Neural cell (in vitro differentiated cells): ENCODE data around the gene TCF12. TPM values are rescaled to one million over a fixed set of nuclear protein-coding genes. Genes with fewer than 3 reads are reported as not detected.

Experiments used
- H2AFZ ChIP-seq: fragments of 200-600, 300-800 bp; sonication (generic), shearing (Covaris generic); 2 replicates; pipeline ENCODE4 v1.6.0; 2014; ENCODE audit warnings: low read depth, mild to moderate bottlenecking, antibody characterized with exemption, low read length, moderate library complexity
- H3F3A ChIP-seq: fragments of 200-600 bp; shearing (Covaris generic); 2 replicates; pipeline ENCODE4 v1.6.1; 2016; ENCODE audit warnings: mild to moderate bottlenecking, moderate library complexity, mixed read lengths, antibody characterized with exemption, low read length; ENCODE audit not compliant: insufficient read depth, poor library complexity, severe bottlenecking
- H3K27ac ChIP-seq: fragments of 200-600, 300-800 bp; sonication (generic), shearing (Covaris generic); 2 replicates; pipeline ENCODE4 v1.5.1; 2014; ENCODE audit warnings: mild to moderate bottlenecking, low read length, moderate library complexity
- H3K27me3 ChIP-seq: fragments of 300-800, 200-600 bp; sonication (generic), shearing (Covaris generic); 2 replicates; pipeline ENCODE4 v1.6.0; 2014; ENCODE audit warnings: mild to moderate bottlenecking, low read depth, low read length, moderate library complexity; ENCODE audit not compliant: insufficient read depth
- H3K36me3 ChIP-seq: fragments of 300-800, 200-600 bp; sonication (generic), shearing (Covaris generic); 2 replicates; pipeline ENCODE4 v1.5.1; 2014; ENCODE audit warnings: mild to moderate bottlenecking, antibody characterized with exemption, low read length, moderate library complexity; ENCODE audit not compliant: insufficient read depth
- H3K4me2 ChIP-seq: fragments of 300-800, 200-600 bp; sonication (generic), shearing (Covaris generic); 2 replicates; pipeline ENCODE4 v1.6.0; 2014; ENCODE audit warnings: mild to moderate bottlenecking, low read length
- H3K4me3 ChIP-seq: fragments of 300-800, 200-600 bp; sonication (generic), shearing (Covaris generic); 2 replicates; pipeline ENCODE4 v1.5.1; 2014; ENCODE audit warnings: mild to moderate bottlenecking, low read length, moderate library complexity
- H3K79me2 ChIP-seq: fragments of 200-600 bp; shearing (Covaris generic); replicated peaks from 2 replicates; pipeline ENCODE4 v1.6.0; 2014; ENCODE audit warnings: mild to moderate bottlenecking, low read length, moderate library complexity; ENCODE audit not compliant: insufficient read depth
- H3K9ac ChIP-seq: fragments of 300-800, 200-600 bp; sonication (generic), shearing (Covaris generic); 2 replicates; pipeline ENCODE4 v1.6.1; 2016; ENCODE audit warnings: mild to moderate bottlenecking, low read length, mixed read lengths
- H3K9me2 ChIP-seq: fragments of 200-600 bp; shearing (Covaris generic); 2 replicates; pipeline ENCODE4 v1.6.1; 2016; ENCODE audit warnings: mild to moderate bottlenecking, low read length, mixed read lengths; ENCODE audit not compliant: insufficient read depth
- H3K9me3 ChIP-seq: fragments of 200-600, 300-800 bp; sonication (generic), shearing (Covaris generic); 2 replicates; pipeline ENCODE4 v1.6.1; 2016; ENCODE audit warnings: mild to moderate bottlenecking, mixed run types, low read length, moderate library complexity, mixed read lengths
- H4K20me1 ChIP-seq: fragments of 200-600 bp; shearing (Covaris generic); 2 replicates; pipeline ENCODE4 v1.6.1; 2016; ENCODE audit warnings: mild to moderate bottlenecking, mixed run types; ENCODE audit not compliant: insufficient read depth
- EP300 ChIP-seq: fragments of 450-650 bp; conservative IDR thresholded peaks from 2 replicates; pipeline ENCODE4 v1.6.1; 2014; ENCODE audit warnings: antibody characterized with exemption, mild to moderate bottlenecking, moderate library complexity; ENCODE audit not compliant: poor library complexity, severe bottlenecking
- EZH2 ChIP-seq: fragments of 200-600, 300-800 bp; shearing (Covaris generic), sonication (generic); IDR thresholded peaks from 2 replicates; pipeline ENCODE4 v1.6.1; 2014; ENCODE audit warnings: antibody characterized with exemption, low read length, borderline replicate concordance, mild to moderate bottlenecking; ENCODE audit not compliant: insufficient read depth, poor library complexity, severe bottlenecking
- MXI1 ChIP-seq: fragments of 450-650 bp; conservative IDR thresholded peaks from 2 replicates; pipeline ENCODE4 v1.6.1; 2014; ENCODE audit warnings: antibody characterized with exemption, mild to moderate bottlenecking; ENCODE audit not compliant: poor library complexity, severe bottlenecking
- POLR2AphosphoS5 ChIP-seq: IDR thresholded peaks from 2 replicates; pipeline ENCODE4 v1.6.1; 2012
- RAD21 ChIP-seq: fragments of 450-650 bp; conservative IDR thresholded peaks from 2 replicates; pipeline ENCODE4 v1.6.1; 2014; ENCODE audit warnings: antibody characterized with exemption, mild to moderate bottlenecking, moderate library complexity
- SMC3 ChIP-seq: fragments of 450-650 bp; conservative IDR thresholded peaks from 2 replicates; pipeline ENCODE4 v1.6.1; 2014; ENCODE audit warnings: antibody characterized with exemption, mild to moderate bottlenecking, moderate library complexity; ENCODE audit not compliant: poor library complexity
- TAF1 ChIP-seq: IDR thresholded peaks from 2 replicates; pipeline ENCODE4 v1.6.1; 2012; ENCODE audit warnings: low read depth
- polyA plus RNA-seq: library from polyadenylated mRNA; depleted of rRNA; stranded (reverse); fragments of >200 nt; gene quantifications from 2 replicates; pipeline ENCODE4 v1.2.3, GENCODE V29; 2014
- TF ChIP-seq, protein P1 (sequence below): IDR thresholded peaks from 2 replicates; pipeline ENCODE4 v1.6.1; 2012; ENCODE audit warnings: borderline replicate concordance
- TF ChIP-seq, protein P2 (sequence below): fragments of 450-650 bp; IDR thresholded peaks from 2 replicates; pipeline ENCODE4 v1.5.1; 2014; ENCODE audit warnings: antibody characterized with exemption, mild to moderate bottlenecking, moderate library complexity; ENCODE audit not compliant: poor library complexity, severe bottlenecking

TCF12 gene
- polyA plus RNA-seq, 1 donor from 2014 or later, result 52.7 TPM

DNA sequence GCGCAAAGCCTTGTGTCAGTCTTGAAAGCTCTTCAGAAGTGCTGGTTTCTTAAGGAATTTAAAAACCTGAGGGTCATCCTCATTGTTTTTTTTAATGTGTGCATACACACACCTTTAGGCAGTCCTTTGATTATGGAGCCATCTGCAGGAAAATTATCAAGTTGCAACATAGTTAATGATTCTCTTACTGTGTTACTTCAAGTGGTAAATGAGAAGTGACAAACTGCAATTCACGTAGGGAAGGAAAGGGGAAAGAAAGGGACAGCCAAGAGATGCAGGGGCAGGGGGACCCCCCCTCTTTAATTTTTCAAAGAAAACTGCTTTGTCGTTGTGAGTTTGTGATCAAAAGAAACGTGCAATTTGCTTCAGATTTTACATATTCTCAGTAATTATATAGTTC is 295.4 kb downstream of the TCF12 start:
- H3K27ac ChIP-seq, result peak overlapping the region; percentile 57
- no peaks in the 10 kb centered on the region for H3K9me2 ChIP-seq
- TF ChIP-seq POLR2AphosphoS5 (no peak), MXI1 (no peak), EP300 (no peak), EZH2 (no peak), TAF1 (no peak), SMC3 (peak; percentile 68), RAD21 (peak; percentile 74)
- TF ChIP-seq, protein P1, sequence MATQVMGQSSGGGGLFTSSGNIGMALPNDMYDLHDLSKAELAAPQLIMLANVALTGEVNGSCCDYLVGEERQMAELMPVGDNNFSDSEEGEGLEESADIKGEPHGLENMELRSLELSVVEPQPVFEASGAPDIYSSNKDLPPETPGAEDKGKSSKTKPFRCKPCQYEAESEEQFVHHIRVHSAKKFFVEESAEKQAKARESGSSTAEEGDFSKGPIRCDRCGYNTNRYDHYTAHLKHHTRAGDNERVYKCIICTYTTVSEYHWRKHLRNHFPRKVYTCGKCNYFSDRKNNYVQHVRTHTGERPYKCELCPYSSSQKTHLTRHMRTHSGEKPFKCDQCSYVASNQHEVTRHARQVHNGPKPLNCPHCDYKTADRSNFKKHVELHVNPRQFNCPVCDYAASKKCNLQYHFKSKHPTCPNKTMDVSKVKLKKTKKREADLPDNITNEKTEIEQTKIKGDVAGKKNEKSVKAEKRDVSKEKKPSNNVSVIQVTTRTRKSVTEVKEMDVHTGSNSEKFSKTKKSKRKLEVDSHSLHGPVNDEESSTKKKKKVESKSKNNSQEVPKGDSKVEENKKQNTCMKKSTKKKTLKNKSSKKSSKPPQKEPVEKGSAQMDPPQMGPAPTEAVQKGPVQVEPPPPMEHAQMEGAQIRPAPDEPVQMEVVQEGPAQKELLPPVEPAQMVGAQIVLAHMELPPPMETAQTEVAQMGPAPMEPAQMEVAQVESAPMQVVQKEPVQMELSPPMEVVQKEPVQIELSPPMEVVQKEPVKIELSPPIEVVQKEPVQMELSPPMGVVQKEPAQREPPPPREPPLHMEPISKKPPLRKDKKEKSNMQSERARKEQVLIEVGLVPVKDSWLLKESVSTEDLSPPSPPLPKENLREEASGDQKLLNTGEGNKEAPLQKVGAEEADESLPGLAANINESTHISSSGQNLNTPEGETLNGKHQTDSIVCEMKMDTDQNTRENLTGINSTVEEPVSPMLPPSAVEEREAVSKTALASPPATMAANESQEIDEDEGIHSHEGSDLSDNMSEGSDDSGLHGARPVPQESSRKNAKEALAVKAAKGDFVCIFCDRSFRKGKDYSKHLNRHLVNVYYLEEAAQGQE, result no peak
- TF ChIP-seq, protein P2, sequence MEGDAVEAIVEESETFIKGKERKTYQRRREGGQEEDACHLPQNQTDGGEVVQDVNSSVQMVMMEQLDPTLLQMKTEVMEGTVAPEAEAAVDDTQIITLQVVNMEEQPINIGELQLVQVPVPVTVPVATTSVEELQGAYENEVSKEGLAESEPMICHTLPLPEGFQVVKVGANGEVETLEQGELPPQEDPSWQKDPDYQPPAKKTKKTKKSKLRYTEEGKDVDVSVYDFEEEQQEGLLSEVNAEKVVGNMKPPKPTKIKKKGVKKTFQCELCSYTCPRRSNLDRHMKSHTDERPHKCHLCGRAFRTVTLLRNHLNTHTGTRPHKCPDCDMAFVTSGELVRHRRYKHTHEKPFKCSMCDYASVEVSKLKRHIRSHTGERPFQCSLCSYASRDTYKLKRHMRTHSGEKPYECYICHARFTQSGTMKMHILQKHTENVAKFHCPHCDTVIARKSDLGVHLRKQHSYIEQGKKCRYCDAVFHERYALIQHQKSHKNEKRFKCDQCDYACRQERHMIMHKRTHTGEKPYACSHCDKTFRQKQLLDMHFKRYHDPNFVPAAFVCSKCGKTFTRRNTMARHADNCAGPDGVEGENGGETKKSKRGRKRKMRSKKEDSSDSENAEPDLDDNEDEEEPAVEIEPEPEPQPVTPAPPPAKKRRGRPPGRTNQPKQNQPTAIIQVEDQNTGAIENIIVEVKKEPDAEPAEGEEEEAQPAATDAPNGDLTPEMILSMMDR, result peak; percentile 68
- H3K27me3 ChIP-seq, result no peaks in the 10 kb centered on the region
- H3K79me2 ChIP-seq, result peaks cover 18% of the 10 kb centered on the region
- H4K20me1 ChIP-seq, result no peaks in the 10 kb centered on the region
- H3K36me3 ChIP-seq, result no peaks in the 10 kb centered on the region
- peak overlapping the region; percentile 36 for H3K9ac ChIP-seq
- peak overlapping the region; percentile 56 for H3K4me3 ChIP-seq
- H3K4me2 ChIP-seq, result peak overlapping the region; percentile 59
- no peak overlapping the region for H2AFZ ChIP-seq
- H3F3A ChIP-seq, result no peaks in the 10 kb centered on the region
- H3K9me3 ChIP-seq, result no peaks in the 10 kb centered on the region

DNA sequence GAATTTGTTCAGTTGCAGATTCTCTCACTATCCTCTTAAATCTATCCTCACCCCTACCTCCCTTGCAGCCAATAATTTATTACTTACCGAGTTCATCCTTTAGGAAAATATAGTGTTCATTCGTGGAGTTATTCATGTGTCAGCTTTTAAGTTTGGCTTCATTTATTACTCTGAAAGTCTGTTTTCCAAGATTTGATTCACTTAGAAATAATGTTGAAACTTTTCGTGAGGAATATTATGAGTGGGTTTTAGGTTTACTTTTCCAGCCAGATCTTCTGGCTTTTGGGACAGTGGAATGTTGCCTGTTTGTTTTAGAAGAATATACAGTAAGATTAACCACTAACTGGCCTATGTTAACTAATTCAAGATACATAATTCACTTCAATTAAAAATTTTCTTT is 296.9 kb downstream of the TCF12 start:
- peak overlapping the region; percentile 56 for H3K4me3 ChIP-seq
- no peak overlapping the region for H2AFZ ChIP-seq
- no peaks in the 10 kb centered on the region for H3K36me3 ChIP-seq
- no peak overlapping the region for H3K9ac ChIP-seq
- TF ChIP-seq EZH2, result no peak
- TF ChIP-seq, protein P1, result no peak
- TF ChIP-seq POLR2AphosphoS5, result no peak
- TF ChIP-seq, protein P2, result no peak
- TF ChIP-seq TAF1, result no peak
- TF ChIP-seq SMC3, result no peak
- TF ChIP-seq RAD21, result no peak
- TF ChIP-seq EP300, result no peak
- no peak for TF ChIP-seq MXI1
- H3K27ac ChIP-seq, result no peak overlapping the region
- H3K79me2 ChIP-seq, result peaks cover 26% of the 10 kb centered on the region
- no peaks in the 10 kb centered on the region for H3K9me3 ChIP-seq
- peak overlapping the region; percentile 59 for H3K4me2 ChIP-seq
- H3K9me2 ChIP-seq, result no peaks in the 10 kb centered on the region
- no peaks in the 10 kb centered on the region for H3K27me3 ChIP-seq
- H4K20me1 ChIP-seq, result no peaks in the 10 kb centered on the region
- H3F3A ChIP-seq, result no peaks in the 10 kb centered on the region
